ENCODE measurements around the gene TCHHL1. TPM values are rescaled to one million over a fixed set of nuclear protein-coding genes. Genes with fewer than 3 reads are reported as not detected.

The TCHHL1 gene
- total and polyA plus RNA-seq, 2 of the 13 experiments (the other 11 are each of a cell fraction or from before 2014, with no cell fraction given), result not detected

DNA sequence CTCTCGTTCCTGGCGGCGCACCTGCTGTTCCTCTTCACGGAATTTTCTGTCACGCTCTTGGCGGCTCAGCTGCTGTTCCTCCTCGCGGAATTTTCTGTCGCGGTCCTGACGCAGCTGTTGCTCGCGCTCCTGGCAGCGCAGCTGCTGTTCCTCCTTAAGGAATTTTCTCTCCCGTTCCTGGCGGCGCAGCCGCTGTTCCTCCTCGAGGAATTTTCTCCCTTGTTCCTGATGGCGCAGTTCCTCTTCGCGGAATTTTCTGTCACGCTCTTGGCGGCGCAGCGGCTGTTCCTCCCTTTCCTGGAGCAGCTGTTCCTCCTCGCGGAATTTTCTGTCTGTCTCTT, 20.0 kb upstream of the TCHHL1 start:
- no TSS peak for BruUV-seq (replicated peaks)
- CTCF ChIA-PET (ENCODE audit: low intra/inter-chr PET ratio, low total read pairs), result no interaction called here

More for the DNA sequence above, 20.0 kb upstream of the TCHHL1 start:
- Histone ChIP-seq H4K20me1 (ENCODE audit: insufficient read depth, low read length) (no peaks in the 10 kb centered on the region), H3K4me1 (ENCODE audit: insufficient read depth, low read length) (no peaks in the 10 kb centered on the region), H3K36me3 (replicated peaks in 1 of 2; ENCODE audit: control insufficient read depth in 1 of 2, insufficient read depth in 2 of 2, low read length in 2 of 2) (no peaks in the 10 kb centered on the region), H3K4me3 (replicated peaks in 1 of 3; ENCODE audit: insufficient read depth in 1 of 3, low read depth in 2 of 3, low read length in 3 of 3) (no peak overlapping the region), H3K9me3 (ENCODE audit: low read length) (no peaks in the 10 kb centered on the region), H3K4me2 (ENCODE audit: low read depth, low read length) (no peak overlapping the region), H3K9ac (ENCODE audit: insufficient read depth, low read depth, low read length) (no peak overlapping the region), H3K27ac (ENCODE audit: extremely low read length, insufficient read depth, low read length) (no peak overlapping the region), H3K79me2 (ENCODE audit: insufficient read depth, low read length) (no peaks in the 10 kb centered on the region), H3K27me3 (ENCODE audit: control insufficient read depth in 1 of 2, insufficient read depth in 2 of 2, low read length in 2 of 2) (peaks cover 5 to 49% of the 10 kb centered on the region in 2 experiments; a peak in 3 of 5 replicates), H2AFZ (ENCODE audit: low read length) (no peak overlapping the region)
- in situ Hi-C loops (cut with HindIII; ENCODE audit: extremely low pct_ligation_motif_present, low pct_unique_long_range_greater_than_20kb), result no loop called here
- TF ChIP-seq KLF12 (CRISPR knock-in tag; IDR thresholded peaks at IDR 0.05; ENCODE audit: borderline replicate concordance) (no peak), ZNF788 (CRISPR knock-in tag; IDR thresholded peaks at IDR 0.05; ENCODE audit: borderline replicate concordance) (no peak), ZBTB38 (CRISPR knock-in tag; IDR thresholded peaks at IDR 0.05) (no peak), ZNF543 (CRISPR knock-in tag; IDR thresholded peaks at IDR 0.05) (no peak), ZNF891 (CRISPR knock-in tag; IDR thresholded peaks at IDR 0.05) (no peak), RBFOX2 (IDR thresholded peaks at IDR 0.05; ENCODE audit: low read depth, low read length) (no peak), GMEB1 (CRISPR knock-in tag; IDR thresholded peaks at IDR 0.05; ENCODE audit: borderline replicate concordance) (no peak), GABPA (IDR thresholded peaks at IDR 0.05; ENCODE audit: low read depth, low read length) (no peak), GABPA (CRISPR knock-in tag; IDR thresholded peaks at IDR 0.05; ENCODE audit: low read depth) (no peak), MED1 (CRISPR knock-in tag; IDR thresholded peaks at IDR 0.05) (no peak)
- TF ChIP-seq, protein P1, sequence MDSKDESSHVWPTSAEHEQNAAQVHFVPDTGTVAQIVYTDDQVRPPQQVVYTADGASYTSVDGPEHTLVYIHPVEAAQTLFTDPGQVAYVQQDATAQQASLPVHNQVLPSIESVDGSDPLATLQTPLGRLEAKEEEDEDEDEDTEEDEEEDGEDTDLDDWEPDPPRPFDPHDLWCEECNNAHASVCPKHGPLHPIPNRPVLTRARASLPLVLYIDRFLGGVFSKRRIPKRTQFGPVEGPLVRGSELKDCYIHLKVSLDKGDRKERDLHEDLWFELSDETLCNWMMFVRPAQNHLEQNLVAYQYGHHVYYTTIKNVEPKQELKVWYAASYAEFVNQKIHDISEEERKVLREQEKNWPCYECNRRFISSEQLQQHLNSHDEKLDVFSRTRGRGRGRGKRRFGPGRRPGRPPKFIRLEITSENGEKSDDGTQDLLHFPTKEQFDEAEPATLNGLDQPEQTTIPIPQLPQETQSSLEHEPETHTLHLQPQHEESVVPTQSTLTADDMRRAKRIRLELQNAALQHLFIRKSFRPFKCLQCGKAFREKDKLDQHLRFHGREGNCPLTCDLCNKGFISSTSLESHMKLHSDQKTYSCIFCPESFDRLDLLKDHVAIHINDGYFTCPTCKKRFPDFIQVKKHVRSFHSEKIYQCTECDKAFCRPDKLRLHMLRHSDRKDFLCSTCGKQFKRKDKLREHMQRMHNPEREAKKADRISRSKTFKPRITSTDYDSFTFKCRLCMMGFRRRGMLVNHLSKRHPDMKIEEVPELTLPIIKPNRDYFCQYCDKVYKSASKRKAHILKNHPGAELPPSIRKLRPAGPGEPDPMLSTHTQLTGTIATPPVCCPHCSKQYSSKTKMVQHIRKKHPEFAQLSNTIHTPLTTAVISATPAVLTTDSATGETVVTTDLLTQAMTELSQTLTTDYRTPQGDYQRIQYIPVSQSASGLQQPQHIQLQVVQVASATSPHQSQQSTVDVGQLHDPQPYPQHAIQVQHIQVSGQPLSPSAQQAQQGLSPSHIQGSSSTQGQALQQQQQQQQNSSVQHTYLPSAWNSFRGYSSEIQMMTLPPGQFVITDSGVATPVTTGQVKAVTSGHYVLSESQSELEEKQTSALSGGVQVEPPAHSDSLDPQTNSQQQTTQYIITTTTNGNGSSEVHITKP (CRISPR knock-in tag; IDR thresholded peaks at IDR 0.05; ENCODE audit: low read depth), result no peak
- 81% methylated on average over 28 of the region's 28 CpGs for WGBS (ENCODE audit: low lambda C conversion rate)
- ATAC-seq (no peak), DNase-seq (ENCODE audit: low spot score) (no peak), FAIRE-seq (no peak)
- intact Hi-C loops (cut with micrococcal nuclease; ENCODE audit: unreplicated experiment), result no loop called here
- POLR2A ChIA-PET, result no interaction called here

Data from HepG2 (cell line).